Activated naive CD8-positive, alpha-beta T cell treated with anti-CD3 and anti-CD28 coated beads, Interleukin-2, amount 50 U/mL, for 24 hours (primary cell): ENCODE results near the gene GPRC5A.

ENCODE experiments used
- ATAC-seq: fragments of 150-1000 bp; cut with Tn5 transposase; one replicate; pipeline ENCODE4 v1.10.0; 2021
- DNase-seq: peaks from one replicate; pipeline ENCODE4 v3.0.0; 2021
- H3K27ac Mint-ChIP-seq: one replicate; pipeline ENCODE4 v1.8.0; 2021; ENCODE audit warnings: mild to moderate bottlenecking, mixed read lengths
- H3K27me3 Mint-ChIP-seq: one replicate; pipeline ENCODE4 v1.8.0; 2021; ENCODE audit warnings: mixed read lengths
- H3K36me3 Mint-ChIP-seq: one replicate; pipeline ENCODE4 v1.8.0; 2021; ENCODE audit warnings: low read depth, mixed read lengths
- H3K4me1 Mint-ChIP-seq: one replicate; pipeline ENCODE4 v1.8.0; 2021; ENCODE audit warnings: mixed read lengths
- H3K4me3 Mint-ChIP-seq: one replicate; pipeline ENCODE4 v1.8.0; 2021; ENCODE audit warnings: mild to moderate bottlenecking, moderate library complexity, mixed read lengths
- H3K9me3 Mint-ChIP-seq: one replicate; pipeline ENCODE4 v1.8.0; 2021; ENCODE audit warnings: mixed read lengths

The GPRC5A gene

DNA sequence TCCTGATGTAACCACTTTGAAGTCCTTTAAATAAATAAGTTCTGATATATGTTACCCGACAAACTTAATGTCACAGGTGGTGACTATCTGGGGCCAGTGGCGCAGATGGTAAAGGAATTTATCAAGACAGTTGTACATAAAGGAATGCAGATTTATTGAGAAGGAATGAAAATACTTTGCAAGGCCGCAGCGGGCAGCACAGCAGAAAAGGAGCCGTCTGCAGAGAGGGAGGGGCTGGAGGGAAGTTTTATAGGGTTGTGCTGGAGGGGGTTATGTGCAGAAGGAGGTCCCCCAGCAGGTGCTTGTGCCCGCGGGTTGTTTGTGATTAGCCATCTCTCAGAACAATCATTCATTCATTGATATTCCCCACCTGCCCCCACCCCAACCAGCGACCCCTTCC is 43.2 kb downstream of the GPRC5A start:
- Mint-ChIP-seq H3K27ac (no peak overlapping the region), H3K4me1 (no peaks in the 10 kb centered on the region), H3K4me3 (no peak overlapping the region), H3K27me3 (no peaks in the 10 kb centered on the region), H3K9me3 (no peaks in the 10 kb centered on the region), H3K36me3 (no peaks in the 10 kb centered on the region)
- no peak for DNase-seq
- ATAC-seq: no peak

DNA sequence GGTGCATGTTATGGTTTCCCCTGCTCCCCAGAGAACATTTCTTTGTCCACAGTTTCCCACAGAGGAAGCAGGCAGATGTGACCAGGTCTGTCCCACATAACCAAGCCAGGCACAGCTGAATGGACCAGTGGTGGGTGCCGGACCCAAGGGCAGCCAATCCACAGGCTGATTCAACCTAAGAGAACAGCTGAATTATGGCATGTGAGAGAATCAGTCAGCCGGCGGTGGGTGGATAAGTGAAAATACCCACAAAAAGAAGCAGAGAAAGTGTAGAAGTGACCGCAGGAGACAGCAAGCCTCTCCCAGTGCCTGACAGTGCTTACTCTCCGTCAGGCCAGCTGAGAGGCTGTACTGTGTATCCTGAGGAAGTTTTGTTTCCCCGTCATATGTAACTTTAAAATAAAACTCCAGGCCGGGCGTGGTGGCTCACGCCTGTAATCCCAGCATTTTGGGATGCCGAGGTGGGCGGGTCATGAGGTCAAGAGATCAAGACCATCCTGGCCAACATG is 45.7 kb downstream of the GPRC5A start:
- DNase-seq (no peak), ATAC-seq (no peak)
- no peaks in the 10 kb centered on the region for H3K9me3 Mint-ChIP-seq
- no peaks in the 10 kb centered on the region for H3K4me1 Mint-ChIP-seq
- no peaks in the 10 kb centered on the region for H3K36me3 Mint-ChIP-seq
- H3K27ac Mint-ChIP-seq: no peak overlapping the region
- H3K4me3 Mint-ChIP-seq: no peak overlapping the region
- no peaks in the 10 kb centered on the region for H3K27me3 Mint-ChIP-seq

DNA sequence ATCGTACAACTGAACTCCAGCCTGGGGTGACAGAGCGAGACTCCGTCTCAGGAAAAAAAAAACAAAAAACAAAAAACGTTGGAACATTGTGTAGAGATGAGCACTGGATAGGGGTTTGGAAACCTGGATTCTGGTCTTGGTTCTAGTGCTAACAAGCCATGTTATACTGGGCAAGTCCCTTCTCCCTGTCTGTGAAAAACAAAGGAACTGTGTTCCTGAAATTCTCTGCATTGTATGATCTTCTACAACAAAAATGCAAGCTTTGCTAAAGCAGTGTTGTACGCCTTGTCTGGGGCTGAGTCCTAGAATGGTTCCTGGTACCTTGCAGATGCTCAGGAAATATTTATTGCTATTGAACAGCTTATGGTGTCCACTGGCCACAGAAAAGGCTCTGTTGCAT is 47.2 kb downstream of the GPRC5A start:
- Mint-ChIP-seq H3K36me3 (no peaks in the 10 kb centered on the region), H3K4me1 (no peaks in the 10 kb centered on the region)

DNA sequence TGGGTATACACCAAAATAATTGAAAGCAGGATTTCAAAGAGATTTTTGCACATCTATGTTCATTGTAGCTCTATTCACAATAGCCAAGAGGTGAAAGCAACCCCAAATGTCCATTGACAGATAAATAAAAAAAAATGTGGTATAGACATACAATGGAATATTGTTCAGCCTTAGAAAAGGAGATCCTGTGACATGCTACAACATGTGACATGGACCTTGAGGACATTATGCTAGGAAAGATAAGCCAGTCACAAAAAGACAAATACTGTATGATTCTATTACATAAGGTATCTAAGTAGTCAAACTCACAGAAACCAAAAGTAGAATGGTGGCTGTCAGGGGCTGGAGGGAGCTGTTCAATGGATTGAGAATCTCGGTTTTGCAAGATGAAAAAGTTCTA is 48.5 kb downstream of the GPRC5A start:
- no peaks in the 10 kb centered on the region for H3K4me1 Mint-ChIP-seq
- H3K36me3 Mint-ChIP-seq: no peaks in the 10 kb centered on the region
- H3K4me3 Mint-ChIP-seq: no peak overlapping the region
- no peaks in the 10 kb centered on the region for H3K27me3 Mint-ChIP-seq
- no peak overlapping the region for H3K27ac Mint-ChIP-seq
- H3K9me3 Mint-ChIP-seq: no peaks in the 10 kb centered on the region
- ATAC-seq (no peak), DNase-seq (no peak)

More for the DNA sequence above, 47.2 kb downstream of the GPRC5A start:
- no peaks in the 10 kb centered on the region for H3K27me3 Mint-ChIP-seq
- ATAC-seq: no peak
- no peak overlapping the region for H3K27ac Mint-ChIP-seq
- no peak for DNase-seq
- H3K9me3 Mint-ChIP-seq: no peaks in the 10 kb centered on the region
- no peak overlapping the region for H3K4me3 Mint-ChIP-seq

DNA sequence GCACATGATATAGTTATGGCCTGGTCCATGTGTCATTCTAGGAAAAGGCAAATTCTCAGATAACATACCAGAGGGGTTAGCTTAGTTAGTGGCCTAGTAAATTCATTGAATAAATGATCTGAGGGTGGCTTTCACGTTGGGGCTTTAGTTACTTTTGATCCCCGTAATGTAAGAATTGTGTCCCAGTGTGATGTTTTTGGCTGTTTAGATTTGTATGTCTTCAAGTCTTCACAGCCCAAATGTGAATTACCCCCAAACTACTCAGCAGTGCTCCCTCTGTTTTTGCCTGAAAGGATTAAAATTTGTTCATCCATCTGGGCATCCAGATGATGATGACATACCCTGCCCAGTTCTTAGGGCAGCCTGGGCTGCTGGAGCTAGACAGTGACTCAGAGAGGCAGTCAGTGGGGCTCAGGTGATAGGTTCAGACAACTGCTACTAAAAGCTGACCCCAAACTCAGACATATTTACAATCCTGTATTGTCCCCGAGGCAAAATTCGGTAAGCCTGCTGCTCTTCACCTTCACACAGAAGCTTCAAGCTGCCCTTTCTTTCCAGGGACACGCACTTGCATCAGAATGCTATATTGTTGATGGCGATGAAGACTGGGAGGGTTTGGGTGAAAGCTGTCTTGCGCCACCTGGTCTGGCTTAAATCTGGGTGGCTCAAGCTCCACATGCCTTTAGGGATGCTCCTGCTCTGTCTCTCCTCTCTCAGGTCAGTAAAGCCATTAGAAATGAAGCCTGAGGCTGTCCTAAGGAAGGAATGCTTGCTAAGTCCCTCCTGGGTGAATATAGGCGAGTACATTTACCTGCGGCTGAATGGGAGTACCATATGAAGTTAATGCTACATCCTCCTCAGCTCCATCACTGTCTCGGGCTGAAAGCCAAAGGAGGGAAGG is 50.3 kb downstream of the GPRC5A start:
- Mint-ChIP-seq H3K9me3 (no peaks in the 10 kb centered on the region), H3K27me3 (no peaks in the 10 kb centered on the region), H3K27ac (no peak overlapping the region), H3K4me1 (no peaks in the 10 kb centered on the region), H3K4me3 (no peak overlapping the region), H3K36me3 (no peaks in the 10 kb centered on the region)
- ATAC-seq (no peak), DNase-seq (no peak)

DNA sequence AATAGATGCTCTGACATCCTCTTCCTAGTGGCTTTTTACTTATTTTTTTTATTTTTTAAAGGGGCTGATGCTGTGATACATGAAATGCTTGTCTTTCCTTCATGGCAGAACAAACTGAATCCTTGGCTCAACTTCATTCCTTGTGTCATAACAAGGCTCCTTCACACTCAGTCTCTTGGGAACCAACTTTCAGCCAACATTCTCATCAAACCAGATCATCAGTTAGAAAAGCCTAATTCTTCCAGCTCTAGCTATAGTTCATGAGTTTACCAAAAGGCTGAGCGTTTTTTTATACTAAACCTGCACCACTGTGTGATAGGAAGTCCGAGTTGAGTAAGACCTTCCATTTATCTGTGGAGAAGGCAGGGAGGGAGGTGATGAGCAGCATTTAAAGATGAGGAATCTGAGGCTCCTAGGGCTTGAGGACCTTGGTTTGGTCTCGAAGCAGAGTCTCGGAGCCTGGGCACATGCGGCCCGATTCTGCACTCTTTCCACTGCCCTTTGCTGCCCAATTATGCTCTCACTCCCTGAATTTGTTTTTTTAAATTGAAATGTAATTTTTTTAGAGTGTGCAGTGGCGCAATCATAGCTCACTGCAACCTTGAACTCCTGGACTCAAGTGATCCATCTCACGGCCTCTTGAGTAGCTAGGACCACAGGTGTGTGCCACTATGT is 52.4 kb downstream of the GPRC5A start:
- ATAC-seq: no peak
- no peak overlapping the region for H3K27ac Mint-ChIP-seq
- H3K4me3 Mint-ChIP-seq: no peak overlapping the region
- H3K4me1 Mint-ChIP-seq: peaks cover 6% of the 10 kb centered on the region
- no peaks in the 10 kb centered on the region for H3K36me3 Mint-ChIP-seq
- no peak for DNase-seq
- H3K27me3 Mint-ChIP-seq: no peaks in the 10 kb centered on the region
- no peaks in the 10 kb centered on the region for H3K9me3 Mint-ChIP-seq

DNA sequence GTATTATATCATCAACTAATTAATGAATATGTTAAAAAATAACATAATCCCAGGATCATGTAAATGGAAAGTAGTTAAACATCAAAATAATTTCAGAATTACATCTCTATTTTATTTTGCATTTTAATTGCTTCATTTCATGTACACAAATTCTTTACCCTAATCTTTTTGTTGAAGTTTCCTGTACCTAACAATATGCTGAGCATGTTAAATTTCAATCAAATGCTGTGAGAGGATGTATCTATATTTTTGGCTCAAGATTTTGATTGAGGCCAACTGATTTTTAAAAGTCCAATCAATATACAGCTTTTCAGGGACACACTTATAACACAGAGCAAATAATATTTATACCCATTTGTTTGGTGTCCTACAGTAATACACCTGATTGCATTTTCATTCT is 54.2 kb downstream of the GPRC5A start:
- no peaks in the 10 kb centered on the region for H3K27me3 Mint-ChIP-seq
- peaks cover 6% of the 10 kb centered on the region for H3K4me1 Mint-ChIP-seq
- no peak overlapping the region for H3K27ac Mint-ChIP-seq
- no peaks in the 10 kb centered on the region for H3K36me3 Mint-ChIP-seq
- DNase-seq (no peak), ATAC-seq (no peak)
- no peaks in the 10 kb centered on the region for H3K9me3 Mint-ChIP-seq
- H3K4me3 Mint-ChIP-seq: no peak overlapping the region

DNA sequence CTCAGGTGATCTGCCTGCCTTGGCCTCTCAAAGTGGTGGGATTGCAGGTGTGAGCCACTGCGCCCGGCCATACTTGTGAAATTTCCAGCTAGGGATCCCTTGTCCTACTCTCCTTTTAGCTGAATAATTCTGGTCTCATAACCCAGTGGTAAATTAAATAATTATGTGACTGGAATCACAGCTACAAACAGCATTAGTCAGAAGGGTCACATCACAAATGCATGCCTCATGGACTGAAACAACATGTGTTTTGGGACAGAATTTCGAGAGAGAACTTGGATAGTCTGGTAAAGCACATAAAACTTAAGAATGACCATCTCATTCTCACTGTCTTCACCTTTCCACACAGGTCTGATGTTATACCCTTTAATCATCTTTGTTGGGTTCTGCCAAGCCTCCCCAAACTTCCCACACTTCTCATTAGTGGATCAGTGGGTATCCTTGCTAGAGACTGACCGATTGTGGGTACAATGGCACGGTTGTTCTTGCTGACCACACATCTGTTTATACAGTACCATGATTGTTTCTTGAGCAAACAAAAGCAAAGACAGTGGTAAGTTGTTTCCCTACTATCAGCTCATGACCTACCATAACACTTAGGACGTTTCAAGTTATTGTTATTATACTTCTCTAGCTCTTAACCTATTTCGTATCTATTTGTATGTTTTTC is 55.5 kb downstream of the GPRC5A start:
- Mint-ChIP-seq H3K36me3 (no peaks in the 10 kb centered on the region), H3K4me1 (peaks cover 6% of the 10 kb centered on the region), H3K9me3 (no peaks in the 10 kb centered on the region), H3K27ac (no peak overlapping the region), H3K27me3 (no peaks in the 10 kb centered on the region), H3K4me3 (no peak overlapping the region)
- DNase-seq (no peak), ATAC-seq (no peak)

DNA sequence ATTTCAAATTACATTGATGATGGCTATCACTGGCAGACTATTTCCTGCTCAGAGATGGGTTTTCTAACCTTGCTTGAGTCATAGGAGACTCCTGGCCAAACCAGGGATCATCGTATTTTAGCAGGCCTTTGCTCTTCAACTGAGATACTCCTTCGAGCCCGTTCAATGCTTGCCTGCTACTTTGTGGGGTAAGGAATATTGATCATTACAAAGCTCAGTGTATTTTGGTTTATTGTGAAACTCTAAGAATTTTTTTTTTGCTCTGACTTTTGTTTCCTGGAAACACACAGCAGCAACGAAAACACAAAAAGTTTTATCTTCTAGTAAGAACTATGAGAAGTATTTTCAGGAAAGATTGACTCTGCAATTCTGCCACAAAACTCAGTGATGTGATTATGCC is 56.5 kb downstream of the GPRC5A start:
- ATAC-seq (no peak), DNase-seq (no peak)
- H3K36me3 Mint-ChIP-seq: no peaks in the 10 kb centered on the region
- no peaks in the 10 kb centered on the region for H3K27me3 Mint-ChIP-seq
- H3K4me1 Mint-ChIP-seq: peaks cover 6% of the 10 kb centered on the region
- H3K4me3 Mint-ChIP-seq: no peak overlapping the region
- H3K9me3 Mint-ChIP-seq: no peaks in the 10 kb centered on the region
- H3K27ac Mint-ChIP-seq: peak overlapping the region; percentile 29

DNA sequence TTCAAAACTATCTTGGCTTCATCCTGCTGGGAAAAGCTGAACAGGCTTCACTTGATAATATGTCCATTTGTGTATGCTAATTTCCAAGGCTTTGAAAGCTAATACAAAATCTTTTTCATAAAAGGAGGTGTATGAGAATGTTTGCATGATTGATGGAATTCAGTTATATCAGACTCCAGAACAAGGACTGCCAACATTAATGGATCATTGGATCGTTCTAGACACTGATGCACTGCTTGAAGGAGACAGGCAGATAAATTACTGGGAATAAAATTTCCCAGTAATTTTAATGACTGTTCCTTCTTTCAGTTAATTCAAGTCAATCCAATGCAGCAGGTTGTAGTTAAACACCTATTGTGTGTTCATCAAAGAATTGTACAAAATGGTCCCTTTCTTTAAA is 60.1 kb downstream of the GPRC5A start:
- no peak overlapping the region for H3K4me3 Mint-ChIP-seq
- H3K27ac Mint-ChIP-seq: no peak overlapping the region
- H3K4me1 Mint-ChIP-seq: peaks cover 6% of the 10 kb centered on the region
- no peaks in the 10 kb centered on the region for H3K36me3 Mint-ChIP-seq
- ATAC-seq (no peak), DNase-seq (no peak)
- no peaks in the 10 kb centered on the region for H3K27me3 Mint-ChIP-seq
- no peaks in the 10 kb centered on the region for H3K9me3 Mint-ChIP-seq

DNA sequence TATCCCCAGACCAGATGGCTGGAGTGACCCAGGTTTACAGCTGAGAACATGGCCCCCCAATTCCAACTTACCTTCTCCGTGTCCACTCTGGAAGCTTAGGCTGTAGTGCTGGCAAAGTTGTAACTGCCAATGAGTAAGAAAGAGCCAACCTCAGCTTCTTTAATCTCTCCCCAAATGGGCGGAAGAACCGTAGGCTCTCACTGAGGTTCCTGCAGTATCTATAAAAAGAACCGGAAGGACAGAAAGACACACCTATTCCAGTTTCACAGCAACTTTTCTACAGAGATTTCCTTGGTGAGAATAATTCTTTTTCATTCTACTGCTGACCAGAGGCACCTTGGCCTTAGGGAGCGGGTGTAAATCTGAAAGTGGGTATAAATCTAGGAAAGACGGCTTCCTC is 60.7 kb downstream of the GPRC5A start, which contains the start of gene GPRC5D:
GPRC5D (minus strand) TSS at position 135 of the 400 bp plus-strand sequence. CDS start 1,786 bp downstream, outside the sequence.
- Mint-ChIP-seq H3K27ac (no peak within 1 kb of the TSS), H3K9me3 (no peaks in the 10 kb centered on the region), H3K27me3 (no peaks in the 10 kb centered on the region), H3K36me3 (no peaks in the 10 kb centered on the region), H3K4me3 (no peak within 1 kb of the TSS), H3K4me1 (peaks cover 6% of the 10 kb centered on the region)
- ATAC-seq (no peak), DNase-seq (no peak)

DNA sequence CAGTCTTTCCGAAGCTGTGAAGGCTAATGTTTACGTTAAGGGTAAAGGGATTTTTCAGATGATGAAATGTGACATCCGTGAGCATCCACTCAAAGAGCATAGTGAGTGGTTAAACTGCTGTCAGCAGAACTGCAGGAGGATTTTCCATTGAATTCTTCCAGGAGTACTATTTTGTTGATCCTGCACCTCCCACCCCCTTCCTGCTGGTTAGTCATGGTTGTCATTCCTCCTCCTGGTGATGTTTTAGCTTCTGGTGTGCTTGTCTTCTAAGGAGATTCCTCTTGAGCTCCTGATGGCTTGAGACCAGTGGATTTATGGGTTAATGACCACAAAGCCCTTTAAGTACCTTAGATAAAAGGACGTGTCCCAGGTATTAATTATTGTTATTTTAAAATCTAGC is 63.0 kb downstream of the GPRC5A start:
- Mint-ChIP-seq H3K27me3 (no peaks in the 10 kb centered on the region), H3K27ac (no peak overlapping the region), H3K4me3 (no peak overlapping the region), H3K36me3 (no peaks in the 10 kb centered on the region), H3K9me3 (no peaks in the 10 kb centered on the region), H3K4me1 (no peaks in the 10 kb centered on the region)
- ATAC-seq (no peak), DNase-seq (no peak)

DNA sequence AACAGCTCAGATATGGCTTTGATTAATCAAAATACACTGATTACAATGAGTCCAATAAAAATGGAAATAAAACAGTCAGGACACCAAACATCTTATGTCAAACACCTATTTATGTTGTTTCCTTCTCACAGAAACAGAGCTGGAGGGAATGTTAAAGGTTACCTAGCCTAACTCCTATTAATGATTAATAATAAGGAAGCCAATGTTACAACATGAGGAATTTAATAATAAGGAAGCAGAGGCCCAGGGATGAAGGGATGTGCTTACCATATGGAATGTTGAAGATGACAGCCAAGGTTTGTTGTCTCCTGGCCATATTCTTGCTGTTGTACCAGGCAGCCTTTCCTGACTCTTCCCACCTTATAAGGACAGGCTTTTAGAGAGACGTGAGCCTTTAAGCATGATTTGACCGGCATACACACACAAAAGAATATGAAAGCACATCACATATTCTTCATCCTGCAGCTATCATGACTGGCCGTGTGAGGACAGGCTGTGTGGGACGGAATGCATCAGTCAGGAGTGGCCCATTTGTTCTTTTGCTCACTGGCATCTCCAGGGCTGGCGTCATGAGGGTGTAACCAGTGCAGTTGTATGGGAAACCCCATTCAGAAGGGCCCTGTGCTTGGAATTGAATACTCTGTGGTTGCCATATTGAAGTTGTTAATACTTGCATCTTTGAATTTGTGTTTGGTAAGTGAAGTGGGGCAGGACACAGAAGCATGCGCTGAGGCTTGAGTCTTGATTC is 63.7 kb downstream of the GPRC5A start:
- H3K4me1 Mint-ChIP-seq: no peaks in the 10 kb centered on the region
- no peaks in the 10 kb centered on the region for H3K36me3 Mint-ChIP-seq
- DNase-seq (no peak), ATAC-seq (no peak)
- H3K4me3 Mint-ChIP-seq: no peak overlapping the region
- H3K27me3 Mint-ChIP-seq: no peaks in the 10 kb centered on the region
- H3K27ac Mint-ChIP-seq: no peak overlapping the region
- H3K9me3 Mint-ChIP-seq: no peaks in the 10 kb centered on the region

DNA sequence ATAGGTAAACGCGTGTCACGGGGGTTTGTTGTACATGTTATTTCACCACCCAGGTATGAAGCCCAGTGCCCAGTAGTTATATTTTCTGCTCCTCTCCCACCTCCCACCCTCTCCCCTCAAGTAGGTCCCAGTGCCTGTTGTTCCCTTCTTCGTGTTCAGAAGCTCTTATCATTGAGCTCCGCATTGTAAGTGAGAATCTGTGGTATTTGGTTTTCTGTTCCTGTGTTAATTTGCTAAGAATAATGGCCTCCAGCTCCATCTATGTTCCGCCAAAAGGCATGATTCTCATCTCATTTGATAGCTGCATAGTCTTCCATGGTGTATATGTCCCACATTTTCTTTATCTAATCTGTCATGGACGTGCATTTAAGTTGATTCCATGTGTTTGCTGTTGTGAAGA is 67.5 kb downstream of the GPRC5A start:
- no peaks in the 10 kb centered on the region for H3K9me3 Mint-ChIP-seq
- ATAC-seq (no peak), DNase-seq (no peak)
- no peaks in the 10 kb centered on the region for H3K4me1 Mint-ChIP-seq
- no peaks in the 10 kb centered on the region for H3K27me3 Mint-ChIP-seq
- H3K36me3 Mint-ChIP-seq: no peaks in the 10 kb centered on the region
- H3K4me3 Mint-ChIP-seq: no peak overlapping the region
- H3K27ac Mint-ChIP-seq: no peak overlapping the region
